ENCODE results near the gene MRPL40. TPM values are rescaled to one million over a fixed set of nuclear protein-coding genes. Genes with fewer than 3 reads are reported as not detected.
A peak's percentile ranks its signal among the peaks of the same experiment; 100 is the strongest.
"Not testable (repeated sequence)": the region's sequence is repeated elsewhere in the genome, so short reads cannot be mapped to it uniquely, and the experiment has no call there.

Gene MRPL40
- total RNA-seq, 3 donors from 2014 or later: 25.3 to 36.0 (median 31.8) TPM

DNA sequence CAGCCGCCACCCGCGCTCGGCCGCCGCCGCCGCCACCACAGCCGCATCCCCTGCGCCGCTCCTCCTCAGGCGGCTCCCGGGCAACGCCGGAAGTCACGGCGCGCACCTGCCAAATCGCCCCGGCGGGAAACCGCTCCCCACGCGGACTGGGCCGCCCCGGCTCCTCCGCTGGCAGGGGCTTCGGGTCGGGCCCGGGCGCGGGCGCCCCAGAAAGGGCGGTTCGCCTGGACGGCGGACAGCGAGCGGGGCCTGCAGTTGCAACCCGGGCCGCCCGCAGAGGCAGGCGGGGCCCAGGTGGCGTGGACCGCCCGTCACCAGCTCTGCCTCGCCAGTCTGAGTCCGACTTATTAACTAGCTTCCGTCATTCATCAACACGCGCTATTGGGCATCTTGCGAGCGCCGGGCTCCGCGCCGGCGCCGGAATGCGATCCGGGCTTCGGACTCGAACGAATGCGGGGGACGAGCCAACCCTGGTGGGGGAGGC is 654 bp upstream of the MRPL40 start, which contains the start of gene HIRA:
HIRA (minus strand) TSS at position 85 of the 484 bp plus-strand sequence. CDS start 257 bp downstream, outside the sequence.
- DNase-seq (ENCODE audit: low spot score in 2 of 2): peak; percentile 53 to 77
- TF ChIP-seq POLR2AphosphoS5 (IDR thresholded peaks at IDR 0.05) (peak in 2 of 3 donors; percentile 35 to 55), POLR2A (IDR thresholded peaks at IDR 0.05) (no peak)
- H3K27me3 ChIP-seq: no peaks in the 10 kb centered on the region
- intact Hi-C loops (cut with DNase I; ENCODE audit: low total_unique reads): no loop called here
- no peaks in the 10 kb centered on the region for H3K36me3 ChIP-seq
- H3K9me3 ChIP-seq: no peaks in the 10 kb centered on the region
- H3K4me3 ChIP-seq: peak within 1 kb of the TSS; percentile 92 to 96 (median 93)
- H3K27ac ChIP-seq: peak within 1 kb of the TSS; percentile 80 to 91
- H3K4me1 ChIP-seq: peaks cover 9 to 13% of the 10 kb centered on the region in 2 donors

- TF ChIP-seq POLR2A (IDR thresholded peaks at IDR 0.05) (no peak), POLR2AphosphoS5 (IDR thresholded peaks at IDR 0.05) (no peak)
- TF ChIP-seq, protein P1, sequence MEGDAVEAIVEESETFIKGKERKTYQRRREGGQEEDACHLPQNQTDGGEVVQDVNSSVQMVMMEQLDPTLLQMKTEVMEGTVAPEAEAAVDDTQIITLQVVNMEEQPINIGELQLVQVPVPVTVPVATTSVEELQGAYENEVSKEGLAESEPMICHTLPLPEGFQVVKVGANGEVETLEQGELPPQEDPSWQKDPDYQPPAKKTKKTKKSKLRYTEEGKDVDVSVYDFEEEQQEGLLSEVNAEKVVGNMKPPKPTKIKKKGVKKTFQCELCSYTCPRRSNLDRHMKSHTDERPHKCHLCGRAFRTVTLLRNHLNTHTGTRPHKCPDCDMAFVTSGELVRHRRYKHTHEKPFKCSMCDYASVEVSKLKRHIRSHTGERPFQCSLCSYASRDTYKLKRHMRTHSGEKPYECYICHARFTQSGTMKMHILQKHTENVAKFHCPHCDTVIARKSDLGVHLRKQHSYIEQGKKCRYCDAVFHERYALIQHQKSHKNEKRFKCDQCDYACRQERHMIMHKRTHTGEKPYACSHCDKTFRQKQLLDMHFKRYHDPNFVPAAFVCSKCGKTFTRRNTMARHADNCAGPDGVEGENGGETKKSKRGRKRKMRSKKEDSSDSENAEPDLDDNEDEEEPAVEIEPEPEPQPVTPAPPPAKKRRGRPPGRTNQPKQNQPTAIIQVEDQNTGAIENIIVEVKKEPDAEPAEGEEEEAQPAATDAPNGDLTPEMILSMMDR (IDR thresholded peaks at IDR 0.05): no peak
- no peaks in the 10 kb centered on the region for H3K36me3 ChIP-seq
- H3K4me1 ChIP-seq: peaks cover 9 to 11% of the 10 kb centered on the region in 2 donors
- DNase-seq (ENCODE audit: low spot score in 2 of 2): no peak
- H3K4me3 ChIP-seq: no peak overlapping the region
- H3K9me3 ChIP-seq: no peaks in the 10 kb centered on the region
- H3K27me3 ChIP-seq: no peaks in the 10 kb centered on the region
- no peak overlapping the region for H3K27ac ChIP-seq
- intact Hi-C loops (cut with DNase I; ENCODE audit: low total_unique reads): no loop called here
Observed at GRCh38 chr22:19434401-19434800, 2.1 kb downstream of the MRPL40 start.

GRCh38 chr22:19434829-19435580 is 2.7 kb downstream of the MRPL40 start:
- Histone ChIP-seq H3K4me3 (no peak overlapping the region), H3K27ac (no peak overlapping the region), H3K36me3 (no peaks in the 10 kb centered on the region), H3K4me1 (peaks cover 5 to 9% of the 10 kb centered on the region in 2 donors), H3K9me3 (no peaks in the 10 kb centered on the region), H3K27me3 (no peaks in the 10 kb centered on the region)
- intact Hi-C loops (cut with DNase I; ENCODE audit: low total_unique reads): no loop called here
- no peak for DNase-seq (ENCODE audit: low spot score in 2 of 2)
- TF ChIP-seq POLR2A (IDR thresholded peaks at IDR 0.05) (no peak), POLR2AphosphoS5 (IDR thresholded peaks at IDR 0.05) (no peak)
- TF ChIP-seq, protein P1 (IDR thresholded peaks at IDR 0.05): no peak

GRCh38 chr22:19436444-19437161 is 4.3 kb downstream of the MRPL40 start:
- H3K27ac ChIP-seq; H3K9me3 ChIP-seq; H3K36me3 ChIP-seq; intact Hi-C loops (cut with DNase I; ENCODE audit: low total_unique reads); H3K4me3 ChIP-seq; H3K27me3 ChIP-seq; DNase-seq (ENCODE audit: low spot score in 2 of 2); H3K4me1 ChIP-seq: not testable (repeated sequence)

GRCh38 chr22:19438298-19438697 is 6.0 kb downstream of the MRPL40 start:
- H3K36me3 ChIP-seq: no peaks in the 10 kb centered on the region
- no peaks in the 10 kb centered on the region for H3K27me3 ChIP-seq
- no peaks in the 10 kb centered on the region for H3K9me3 ChIP-seq
- H3K4me1 ChIP-seq: no peaks in the 10 kb centered on the region
- H3K27ac ChIP-seq: no peak overlapping the region
- no peak for DNase-seq (ENCODE audit: low spot score in 2 of 2)
- TF ChIP-seq POLR2AphosphoS5 (IDR thresholded peaks at IDR 0.05) (no peak), POLR2A (IDR thresholded peaks at IDR 0.05) (no peak)
- TF ChIP-seq, protein P1 (IDR thresholded peaks at IDR 0.05): no peak
- intact Hi-C loops (cut with DNase I; ENCODE audit: low total_unique reads): no loop called here
- H3K4me3 ChIP-seq: no peak overlapping the region

Data from breast epithelium (tissue), 4 donors.